HCT116 (cell line): Measurements from ENCODE around the gene EVL. TPM values are rescaled to one million over a fixed set of nuclear protein-coding genes. Genes with fewer than 3 reads are reported as not detected.

ENCODE experiments used
- ATAC-seq: fragments of 200-7000 bp; cut with Tn5 transposase; 2 replicates; pipeline ENCODE4 v1.9.1; 2020; ENCODE audit warnings: mild to moderate bottlenecking, moderate library complexity
- BruUV-seq: library from RNA; stranded (reverse); fragments of 400-500 nt; replicated peaks from 2 replicates; lab custom pipeline; 2021; lab: Mats Ljungman, UMichigan
- CTCF ChIA-PET: fragments of 300-600 bp; sonication (Branson Sonifier 250); formaldehyde crosslinking; loops from one replicate; lab custom pipeline; 2021; ENCODE audit warnings: antibody characterized with exemption; lab: Charles Lee
- POLR2A ChIA-PET: fragments of 300-600, 350-600 bp; sonication (Branson Sonifier 250); formaldehyde crosslinking; loops from one replicate; lab custom pipeline; 2021; ENCODE audit warnings: antibody characterized with exemption; lab: Charles Lee
- RAD21 ChIA-PET, 2 experiments: fragments of 300-600 bp; sonication (Branson Sonifier 250); formaldehyde crosslinking; loops; one replicate each; lab custom pipeline; 2023; ENCODE audit warnings: low total read pairs in 2 of 2; ENCODE audit not compliant: uncharacterized antibody in 2 of 2, unreplicated experiment in 2 of 2, low non-redundant PET in 1 of 2; lab: Charles Lee
- DNase-seq: peaks from one replicate; pipeline ENCODE4 v3.0.0-alpha.2; 2010; ENCODE audit warnings: low read depth, low spot score
- H2AFZ ChIP-seq: fragments of 200-600 bp; shearing (Covaris generic), sonication (generic); 2 replicates; pipeline ENCODE4 v1.6.1; 2017; ENCODE audit warnings: low read depth, mixed run types, mixed read lengths, antibody characterized with exemption, low read length; ENCODE audit not compliant: poor library complexity, severe bottlenecking
- H3K27ac ChIP-seq: 2 replicates; pipeline ENCODE4 v1.5.1; 2012; ENCODE audit warnings: low read depth, low read length
- H3K27me3 ChIP-seq: fragments of 200-600 bp; sonication (generic); 2 replicates; pipeline ENCODE4 v1.6.1; 2016; ENCODE audit warnings: mixed run types, low read length, mixed read lengths; ENCODE audit not compliant: insufficient read depth
- H3K36me3 ChIP-seq, 2 experiments: fragments of 200-500 bp in 1 of 2; fragments of 200-600 bp in 1 of 2; sonication (Bioruptor generic) in 1 of 2; sonication (generic) in 1 of 2; 2 replicates each; pipeline versions ENCODE4 v1.5.1 to v1.6.1; 2014 to 2016; ENCODE audit warnings: low read length in 2 of 2, inconsistent platforms in 1 of 2, mixed read lengths in 1 of 2, mixed run types in 1 of 2; ENCODE audit not compliant: insufficient read depth in 2 of 2, control insufficient read depth in 1 of 2
- H3K4me1 ChIP-seq, 2 experiments: fragments of 200-600 bp in 1 of 2; sonication (generic) in 1 of 2; 2 replicates each; pipeline versions ENCODE4 v1.5.1 to v1.6.1; 2012 to 2017; ENCODE audit warnings: low read length in 2 of 2, inconsistent platforms in 1 of 2, mild to moderate bottlenecking in 1 of 2, mixed read lengths in 1 of 2, mixed run types in 1 of 2, moderate library complexity in 1 of 2; ENCODE audit not compliant: insufficient read depth in 2 of 2, control insufficient read depth in 1 of 2
- H3K4me2 ChIP-seq: fragments of 200-600 bp; sonication (generic); 2 replicates; pipeline ENCODE4 v1.6.1; 2017; ENCODE audit warnings: mixed run types, low read length, mixed read lengths
- H3K4me3 ChIP-seq, 2 experiments: fragments of 200-600 bp in 1 of 2; sonication (generic) in 1 of 2; replicated peaks in 1 of 2; 2 replicates each; pipeline ENCODE4 v1.5.1; 2011 to 2016; ENCODE audit warnings: low read length in 2 of 2, control low read depth in 1 of 2, low read depth in 1 of 2, mild to moderate bottlenecking in 1 of 2, mixed read lengths in 1 of 2, mixed run types in 1 of 2
- H3K79me2 ChIP-seq: fragments of 200-600 bp; sonication (generic); 2 replicates; pipeline ENCODE4 v1.6.1; 2017; ENCODE audit warnings: mild to moderate bottlenecking, mixed run types, low read length, moderate library complexity, mixed read lengths; ENCODE audit not compliant: insufficient read depth
- H3K9ac ChIP-seq: fragments of 200-600 bp; sonication (generic); 2 replicates; pipeline ENCODE4 v1.6.1; 2016; ENCODE audit warnings: low read length, mixed read lengths
- H3K9me2 ChIP-seq: fragments of 200-600 bp; sonication (generic), shearing (Covaris generic); 2 replicates; pipeline ENCODE4 v1.6.1; 2017; ENCODE audit warnings: mixed run types, mild to moderate bottlenecking, moderate library complexity; ENCODE audit not compliant: insufficient read depth
- H3K9me3 ChIP-seq, 2 experiments: fragments of 200-500 bp in 1 of 2; fragments of 200-600 bp in 1 of 2; sonication (Bioruptor generic) in 1 of 2; sonication (generic) in 1 of 2; 2 replicates each; pipeline ENCODE4 v1.6.1; 2014 to 2017; ENCODE audit warnings: low read length in 2 of 2, mixed read lengths in 2 of 2, inconsistent platforms in 1 of 2, low read depth in 1 of 2, mild to moderate bottlenecking in 1 of 2, mixed run types in 1 of 2, moderate library complexity in 1 of 2; ENCODE audit not compliant: control insufficient read depth in 1 of 2, insufficient read depth in 1 of 2
- H4K20me1 ChIP-seq: fragments of 200-600 bp; sonication (generic), shearing (Covaris generic); 2 replicates; pipeline ENCODE4 v1.6.1; 2017; ENCODE audit warnings: mixed run types, mild to moderate bottlenecking, moderate library complexity; ENCODE audit not compliant: insufficient read depth
- CBX3 ChIP-seq: IDR thresholded peaks from 2 replicates; pipeline ENCODE4 v1.6.1; 2012; ENCODE audit warnings: low read depth
- CEBPB ChIP-seq: IDR thresholded peaks from 2 replicates; pipeline ENCODE4 v1.6.1; 2012; ENCODE audit warnings: low read depth
- ELF1 ChIP-seq: IDR thresholded peaks from 2 replicates; pipeline ENCODE4 v1.6.1; 2012; ENCODE audit warnings: low read depth, borderline replicate concordance
- EZH2 ChIP-seq: fragments of 200-600 bp; sonication (generic); IDR thresholded peaks from 2 replicates; pipeline ENCODE4 v1.6.1; 2017; ENCODE audit warnings: antibody characterized with exemption, mixed run types
- RAD21 ChIP-seq: IDR thresholded peaks from 2 replicates; pipeline ENCODE4 v1.6.1; 2012; ENCODE audit warnings: low read depth, mild to moderate bottlenecking
- REST ChIP-seq: IDR thresholded peaks from 2 replicates; pipeline ENCODE4 v1.6.1; 2012; ENCODE audit warnings: low read depth
- SRF ChIP-seq: IDR thresholded peaks from 2 replicates; pipeline ENCODE4 v1.6.1; 2012; ENCODE audit warnings: low read depth
- ZBTB33 ChIP-seq: IDR thresholded peaks from 2 replicates; pipeline ENCODE4 v1.6.1; 2011; ENCODE audit warnings: mild to moderate bottlenecking, low read length, moderate library complexity; ENCODE audit not compliant: insufficient replicate concordance; ENCODE audit errors: extremely low read depth
- intact Hi-C: fragments of 100-400 bp; cut with micrococcal nuclease; formaldehyde crosslinking; loops from 2 replicates; pipeline ENCODE4 v1.10.0; 2022
- total RNA-seq: library from RNA; stranded (reverse); gene quantifications from one replicate; pipeline ENCODE4 v1.2.1, GENCODE V29; 2021; ENCODE audit not compliant: unreplicated experiment

Gene EVL
- total RNA-seq, 1 experiment from 2014 or later = 19.9 TPM

GRCh38 chr14:100105357-100106169 is 40.3 kb downstream of the EVL start:
- intact Hi-C loops = no loop called here

More at GRCh38 chr14:100105357-100106169, 40.3 kb downstream of the EVL start:
- ChIA-PET POLR2A (no interaction called here), CTCF (interaction anchor here (0.5 to 1.5 kb wide), 3 partner anchors 32 to 144 kb away, joined by 3 to 4 read pairs (median 4); no protein-coding TSS in a partner anchor)
- H3K9ac ChIP-seq = no peak overlapping the region
- H2AFZ ChIP-seq = no peak overlapping the region
- H3K9me2 ChIP-seq = no peaks in the 10 kb centered on the region
- H3K4me2 ChIP-seq = no peak overlapping the region
- no peaks in the 10 kb centered on the region for H3K27me3 ChIP-seq
- H3K4me1 ChIP-seq = peaks cover 0 to 13% of the 10 kb centered on the region in 2 experiments; a peak in 1 of 4 replicates
- no peaks in the 10 kb centered on the region for H3K79me2 ChIP-seq
- no peaks in the 10 kb centered on the region for H3K36me3 ChIP-seq
- TF ChIP-seq CBX3 (no peak), ZBTB33 (no peak), REST (no peak), ELF1 (no peak), EZH2 (no peak), RAD21 (no peak), CEBPB (no peak), SRF (no peak)
- TF ChIP-seq, all 23 proteins: peak for 0
- no TSS peak for BruUV-seq
- H4K20me1 ChIP-seq = no peaks in the 10 kb centered on the region
- DNase-seq = no peak
- H3K9me3 ChIP-seq = no peaks in the 10 kb centered on the region
- RAD21 ChIA-PET = no interaction called here
- H3K4me3 ChIP-seq = no peak overlapping the region
- ATAC-seq = no peak
- no peak overlapping the region for H3K27ac ChIP-seq
